Measurements from ENCODE around the gene NCOA7. TPM values are rescaled to one million over a fixed set of nuclear protein-coding genes. Genes with fewer than 3 reads are reported as not detected.
A peak's percentile ranks its signal among the peaks of the same experiment; 100 is the strongest.

NCOA7 gene
- total and polyA plus RNA-seq, 9 of the 15 experiments (the other 6 are each of a cell fraction or from before 2014, with no cell fraction given): 5.8 to 14.6 (median 9.3) TPM

- TF ChIP-seq MNT (conservative IDR thresholded peaks at IDR 0.05): 0 out of 4 replicates have a peak, but pooled peaks of 1 of the 2 experiments have one; percentile 21
- TF ChIP-seq DACH1 (IDR thresholded peaks at IDR 0.05; ENCODE audit: partially characterized antibody): peak; percentile 27
- no peak for TF ChIP-seq FUS (optimal IDR thresholded peaks at IDR 0.05; ENCODE audit: low read depth, low read length)
- TF ChIP-seq NCOA4 (IDR thresholded peaks at IDR 0.05; ENCODE audit: partially characterized antibody): no peak
- TF ChIP-seq TEAD4 (IDR thresholded peaks at IDR 0.05; ENCODE audit: low read length): peak; percentile 82
- no peak for TF ChIP-seq TEAD4 (CRISPR knock-in tag; IDR thresholded peaks at IDR 0.05; ENCODE audit: borderline replicate concordance)
- TF ChIP-seq KLF16 (IDR thresholded peaks at IDR 0.05): peak; percentile 56; the same call in 1 of the 2 replicates
- TF ChIP-seq ZNF184 (CRISPR knock-in tag; IDR thresholded peaks at IDR 0.05): no peak
These were observed 81.6 kb downstream of the NCOA7 start (continued) for GRCh38 chr6:125872259-125872921.

GRCh38 chr6:125882243-125882642 lies 91.5 kb downstream of the NCOA7 start:
- H3K4me3 ChIP-seq: no peak overlapping the region
- H3K27me3 ChIP-seq (ENCODE audit: control insufficient read depth in 2 of 2, insufficient read depth in 2 of 2, low read length in 2 of 2): no peaks in the 10 kb centered on the region
- FAIRE-seq: no peak
- H2AFZ ChIP-seq (ENCODE audit: low read depth, low read length): no peak overlapping the region
- no peaks in the 10 kb centered on the region for H3K9me1 ChIP-seq (ENCODE audit: control insufficient read depth, insufficient read depth, low read length)
- no peak for ATAC-seq
- no peak overlapping the region for H3K27ac ChIP-seq (ENCODE audit: extremely low read depth, low read depth, low read length)
- H3K36me3 ChIP-seq (ENCODE audit: control insufficient read depth, insufficient read depth, low read length): peaks cover 35% of the 10 kb centered on the region
- no peaks in the 10 kb centered on the region for H4K20me1 ChIP-seq (replicated peaks; ENCODE audit: control insufficient read depth, insufficient read depth, low read length)
- no peak overlapping the region for H3K4me2 ChIP-seq (ENCODE audit: insufficient read depth, low read length)
- H3K9ac ChIP-seq (ENCODE audit: insufficient read depth in 1 of 2, low read depth in 2 of 2, low read length in 2 of 2): no peak overlapping the region
- ChIA-PET CTCF (ENCODE audit: low intra/inter-chr PET ratio) (no interaction called here), POLR2A (no interaction called here)
- DNase-seq (ENCODE audit: extremely low read depth in 1 of 4, low spot score in 3 of 4): no peak
- no TSS peak for BruUV-seq (replicated peaks)
- TF ChIP-seq C11orf30 (IDR thresholded peaks at IDR 0.05; ENCODE audit: low read depth) (peak; percentile 28; the same call in 1 of the 2 replicates), ZNF316 (IDR thresholded peaks at IDR 0.05) (peak; percentile 51), ZNF436 (CRISPR knock-in tag; IDR thresholded peaks at IDR 0.05) (no peak)
- no peaks in the 10 kb centered on the region for H3K79me2 ChIP-seq (ENCODE audit: control insufficient read depth, insufficient read depth, low read length)
- intact Hi-C loops (cut with micrococcal nuclease) (no loop called here), in situ Hi-C loops (cut with MboI) (no loop called here)
- 95% methylated on average over 4 of the region's 4 CpGs for WGBS (ENCODE audit: insufficient coverage, low coverage, missing lambda C conversion rate)
- H3K4me1 ChIP-seq (replicated peaks in 1 of 2; ENCODE audit: control insufficient read depth in 2 of 2, insufficient read depth in 2 of 2, low read length in 2 of 2): no peaks in the 10 kb centered on the region
- no peaks in the 10 kb centered on the region for H3K9me3 ChIP-seq (replicated peaks; ENCODE audit: control insufficient read depth, insufficient read depth, low read depth, low read length)
